Effector memory CD4-positive, alpha-beta T cell (primary cell): ENCODE results near the gene LMNA.

Experiments
- DNase-seq, 3 donors: peaks; one replicate each; pipeline ENCODE4 v3.0.0-alpha.2; 2020
- H3K27ac ChIP-seq: 2 replicates; pipeline ENCODE4 v1.7.0; 2013; ENCODE audit warnings: mild to moderate bottlenecking, low read length, moderate library complexity; ENCODE audit not compliant: insufficient read depth, poor library complexity, severe bottlenecking
- H3K27me3 ChIP-seq: replicated peaks from 2 replicates; pipeline ENCODE4 v1.7.0; 2013; ENCODE audit warnings: mild to moderate bottlenecking, low read length; ENCODE audit not compliant: insufficient read depth, control insufficient read depth, poor library complexity, severe bottlenecking
- H3K36me3 ChIP-seq: 2 replicates; pipeline ENCODE4 v1.7.0; 2013; ENCODE audit warnings: mild to moderate bottlenecking, low read length, moderate library complexity; ENCODE audit not compliant: control insufficient read depth, insufficient read depth
- H3K4me1 ChIP-seq: 2 replicates; pipeline ENCODE4 v1.7.0; 2013; ENCODE audit warnings: low read length, mild to moderate bottlenecking; ENCODE audit not compliant: control insufficient read depth, insufficient read depth, poor library complexity, severe bottlenecking
- H3K4me3 ChIP-seq: 2 replicates; pipeline ENCODE4 v1.7.0; 2013; ENCODE audit warnings: low read length, low read depth, mild to moderate bottlenecking; ENCODE audit not compliant: insufficient read depth, poor library complexity, severe bottlenecking
- H3K9me3 ChIP-seq: 2 replicates; pipeline ENCODE4 v1.7.0; 2013; ENCODE audit warnings: mild to moderate bottlenecking, low read length, moderate library complexity; ENCODE audit not compliant: control insufficient read depth

Gene LMNA

DNA sequence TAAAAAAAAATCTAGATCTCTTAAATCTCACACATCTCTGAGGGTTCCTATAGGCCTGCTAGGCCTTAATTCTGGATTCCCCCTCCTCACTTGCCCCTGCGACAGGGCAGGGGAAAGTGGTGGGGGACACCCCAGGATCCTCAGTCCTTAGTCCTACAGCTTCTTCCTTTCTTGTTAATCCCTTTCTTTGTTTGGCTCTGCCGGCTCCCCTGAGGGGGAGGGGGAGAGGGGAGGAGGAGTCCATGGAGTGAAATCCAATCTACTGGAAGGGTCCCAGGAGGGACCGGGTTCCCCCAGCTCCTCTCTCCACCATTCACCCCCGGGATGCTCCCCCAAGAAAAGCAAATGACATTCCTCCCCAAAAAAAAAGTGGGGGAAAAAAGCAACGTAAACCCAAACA is 40.8 kb upstream of the LMNA start:
- DNase-seq = no peak
- no peak overlapping the region for H3K4me3 ChIP-seq
- H3K36me3 ChIP-seq = no peaks in the 10 kb centered on the region
- H3K27ac ChIP-seq = no peak overlapping the region
- no peaks in the 10 kb centered on the region for H3K4me1 ChIP-seq
- no peaks in the 10 kb centered on the region for H3K27me3 ChIP-seq
- no peaks in the 10 kb centered on the region for H3K9me3 ChIP-seq

DNA sequence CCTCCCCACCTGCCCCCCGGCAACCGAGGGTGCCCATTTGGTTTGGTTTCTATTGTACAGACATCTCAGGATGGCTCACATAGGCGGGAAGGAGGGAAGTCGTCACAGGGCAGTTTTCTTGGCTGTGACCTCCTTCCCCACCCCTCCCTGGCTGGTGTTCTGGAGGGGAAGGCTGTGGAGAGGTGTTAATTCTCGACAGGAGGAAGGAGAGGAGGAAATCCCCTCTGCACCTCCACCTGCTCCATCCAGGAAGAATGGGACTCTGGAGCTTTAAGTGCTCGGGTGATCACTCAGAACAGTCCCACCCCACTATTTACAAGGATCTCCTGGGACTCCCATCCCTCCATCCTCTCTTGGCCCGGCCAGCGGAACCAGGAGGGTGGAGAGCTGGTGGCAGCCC is 39.9 kb upstream of the LMNA start:
- DNase-seq = no peak
- no peak overlapping the region for H3K4me3 ChIP-seq
- no peak overlapping the region for H3K27ac ChIP-seq
- no peaks in the 10 kb centered on the region for H3K9me3 ChIP-seq
- H3K4me1 ChIP-seq = no peaks in the 10 kb centered on the region
- H3K36me3 ChIP-seq = no peaks in the 10 kb centered on the region
- H3K27me3 ChIP-seq = no peaks in the 10 kb centered on the region

DNA sequence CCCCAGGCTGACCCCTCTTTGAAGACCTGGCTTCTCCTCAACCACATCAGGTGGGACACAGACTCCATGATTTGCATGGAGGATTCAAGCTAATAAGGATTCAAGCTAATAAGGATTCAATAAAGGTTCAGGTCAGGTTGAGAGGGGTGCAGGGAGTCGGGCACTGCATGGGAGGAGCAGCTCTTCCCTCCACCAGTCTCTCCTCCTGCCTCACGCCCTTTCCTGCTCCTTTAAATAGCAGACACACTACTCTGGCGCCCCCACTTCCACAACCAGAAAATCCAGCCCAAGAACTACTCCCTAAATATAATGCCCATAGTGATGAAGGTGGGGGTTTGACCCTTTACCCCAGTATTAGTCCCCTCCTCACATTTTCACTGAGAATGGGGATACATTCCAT is 39.3 kb upstream of the LMNA start:
- no peak overlapping the region for H3K27ac ChIP-seq
- no peaks in the 10 kb centered on the region for H3K9me3 ChIP-seq
- no peaks in the 10 kb centered on the region for H3K36me3 ChIP-seq
- no peaks in the 10 kb centered on the region for H3K4me1 ChIP-seq
- H3K4me3 ChIP-seq = no peak overlapping the region
- DNase-seq = no peak
- H3K27me3 ChIP-seq = no peaks in the 10 kb centered on the region

DNA sequence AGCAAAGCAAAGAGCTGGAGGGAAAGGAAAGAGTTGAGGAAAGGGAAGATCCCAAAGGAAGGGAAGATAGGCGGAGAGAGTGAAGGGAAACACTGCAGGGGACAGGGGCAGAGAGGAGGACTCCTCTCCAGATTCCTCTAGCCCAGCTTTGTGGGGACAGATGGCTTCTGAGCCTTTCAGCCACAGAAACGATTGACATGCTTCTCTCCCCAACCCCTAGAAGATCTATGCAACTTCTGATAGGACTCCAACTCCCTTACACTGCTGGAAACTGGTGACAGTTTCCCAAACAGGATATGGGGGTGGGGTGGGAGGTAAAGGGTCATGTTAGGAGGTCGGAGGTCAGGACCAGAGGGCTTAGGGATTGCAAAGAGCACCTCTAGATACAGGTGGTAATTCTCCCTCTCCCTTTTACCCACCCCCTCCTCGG is 38.7 kb upstream of the LMNA start:
- DNase-seq = no peak
- Histone ChIP-seq H3K27me3 (no peaks in the 10 kb centered on the region), H3K9me3 (no peaks in the 10 kb centered on the region), H3K27ac (no peak overlapping the region), H3K4me3 (no peak overlapping the region), H3K4me1 (no peaks in the 10 kb centered on the region), H3K36me3 (no peaks in the 10 kb centered on the region)

DNA sequence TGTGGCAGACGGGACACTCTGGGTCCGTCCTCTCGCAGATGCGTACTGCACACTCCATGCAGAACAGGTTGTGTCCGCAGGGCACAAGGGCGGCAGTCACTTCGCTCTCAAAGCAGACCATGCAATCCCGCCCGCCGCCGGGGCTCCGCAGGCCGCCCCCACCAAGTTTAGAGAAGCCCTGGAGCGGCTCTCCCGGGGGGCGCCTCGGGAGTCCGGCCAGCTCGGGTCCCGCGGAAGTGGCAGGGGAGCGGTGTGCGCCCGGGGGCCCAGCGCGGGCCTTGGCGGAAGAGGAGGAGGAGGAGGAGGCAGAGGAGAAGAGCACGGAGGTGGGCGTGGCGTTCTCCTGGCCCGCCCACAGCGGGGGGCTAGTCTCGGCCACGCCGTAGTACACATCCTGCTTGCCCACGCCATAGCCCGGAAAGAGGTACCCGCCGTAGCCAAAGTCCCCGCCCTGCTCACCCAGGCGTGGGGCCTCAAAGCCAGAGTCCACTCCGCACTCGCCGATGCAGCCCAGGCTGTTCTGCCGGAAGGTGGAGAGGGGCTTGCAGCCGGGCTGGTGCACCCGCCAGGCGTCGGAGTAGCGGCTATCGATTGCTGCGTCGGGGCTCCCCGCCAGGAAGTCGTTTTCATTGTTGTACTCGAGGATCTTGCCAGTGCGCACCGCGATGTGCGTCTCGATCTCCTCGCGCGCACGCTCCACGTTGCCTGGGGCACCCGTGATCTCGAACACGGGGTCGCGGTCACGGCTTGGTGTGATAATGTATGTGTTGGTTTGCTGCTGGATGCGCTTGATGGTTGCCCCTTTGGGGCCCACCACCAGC is 37.7 kb upstream of the LMNA start:
- H3K27ac ChIP-seq = no peak overlapping the region
- H3K4me3 ChIP-seq = no peak overlapping the region
- H3K4me1 ChIP-seq = peaks cover 2% of the 10 kb centered on the region
- no peaks in the 10 kb centered on the region for H3K36me3 ChIP-seq
- H3K9me3 ChIP-seq = no peaks in the 10 kb centered on the region
- no peaks in the 10 kb centered on the region for H3K27me3 ChIP-seq
- no peak for DNase-seq

DNA sequence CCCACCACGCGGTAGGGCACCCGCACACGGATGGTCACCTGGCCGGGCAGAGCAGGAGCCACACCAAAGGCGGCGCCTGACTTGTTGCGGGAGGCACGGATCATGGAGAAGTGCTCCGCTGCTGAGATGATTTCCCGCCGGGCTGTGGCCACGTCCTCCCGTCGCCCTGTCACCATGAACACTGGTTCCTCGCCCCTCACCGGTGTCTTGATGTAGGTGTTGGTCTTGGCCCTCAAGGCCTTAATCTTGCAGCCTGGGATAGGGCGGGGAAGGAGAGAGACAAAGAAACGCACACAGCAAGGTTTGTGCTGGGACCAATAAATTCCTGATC is 37.1 kb upstream of the LMNA start:
- no peak for DNase-seq
- Histone ChIP-seq H3K36me3 (no peaks in the 10 kb centered on the region), H3K4me3 (no peak overlapping the region), H3K9me3 (no peaks in the 10 kb centered on the region), H3K4me1 (peaks cover 4% of the 10 kb centered on the region), H3K27me3 (no peaks in the 10 kb centered on the region), H3K27ac (no peak overlapping the region)

DNA sequence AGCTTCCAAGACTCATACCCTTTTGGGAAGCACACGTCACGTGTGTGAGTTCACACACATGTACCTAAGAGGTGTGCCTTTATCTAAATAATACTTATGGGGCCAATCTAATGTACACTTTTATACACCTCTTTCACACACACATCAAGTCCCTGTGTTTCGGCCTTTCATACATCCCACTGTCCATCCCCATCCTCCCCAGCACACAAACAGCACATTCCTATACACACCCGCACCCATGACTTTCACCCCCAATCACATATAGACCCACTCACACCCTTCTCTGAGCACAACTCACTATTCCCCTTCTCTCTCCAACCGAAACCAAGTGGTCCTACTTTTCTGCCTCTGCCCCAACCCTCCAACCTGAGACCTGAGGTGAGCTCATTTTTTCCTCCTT is 35.8 kb upstream of the LMNA start:
- H3K9me3 ChIP-seq = no peaks in the 10 kb centered on the region
- H3K27me3 ChIP-seq = no peaks in the 10 kb centered on the region
- H3K4me1 ChIP-seq = peaks cover 11% of the 10 kb centered on the region
- no peak overlapping the region for H3K27ac ChIP-seq
- no peaks in the 10 kb centered on the region for H3K36me3 ChIP-seq
- H3K4me3 ChIP-seq = no peak overlapping the region
- DNase-seq = no peak

DNA sequence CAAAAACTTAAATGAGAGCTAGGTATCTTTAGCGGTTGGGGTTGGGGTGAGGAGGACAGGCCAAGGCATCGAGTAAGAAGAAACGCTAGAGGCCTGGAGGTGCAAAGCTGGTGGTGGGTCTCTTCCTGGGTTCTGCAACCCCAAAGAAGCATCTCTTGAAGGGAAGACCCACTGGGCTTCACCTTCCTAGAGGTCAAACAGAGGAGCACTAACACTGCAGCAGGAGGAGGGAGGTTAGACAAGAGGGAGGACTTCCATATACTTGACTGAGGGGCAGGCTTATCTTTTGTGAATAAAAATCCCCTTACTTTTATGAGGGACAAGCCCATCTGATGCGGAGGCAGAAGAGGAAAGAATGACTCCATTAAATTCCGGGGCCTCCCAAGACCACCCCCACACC is 34.7 kb upstream of the LMNA start:
- no peak overlapping the region for H3K27ac ChIP-seq
- no peak overlapping the region for H3K4me3 ChIP-seq
- H3K9me3 ChIP-seq = no peaks in the 10 kb centered on the region
- H3K27me3 ChIP-seq = peaks cover under 1% of the 10 kb centered on the region
- H3K36me3 ChIP-seq = no peaks in the 10 kb centered on the region
- DNase-seq = no peak
- H3K4me1 ChIP-seq = peaks cover 11% of the 10 kb centered on the region

DNA sequence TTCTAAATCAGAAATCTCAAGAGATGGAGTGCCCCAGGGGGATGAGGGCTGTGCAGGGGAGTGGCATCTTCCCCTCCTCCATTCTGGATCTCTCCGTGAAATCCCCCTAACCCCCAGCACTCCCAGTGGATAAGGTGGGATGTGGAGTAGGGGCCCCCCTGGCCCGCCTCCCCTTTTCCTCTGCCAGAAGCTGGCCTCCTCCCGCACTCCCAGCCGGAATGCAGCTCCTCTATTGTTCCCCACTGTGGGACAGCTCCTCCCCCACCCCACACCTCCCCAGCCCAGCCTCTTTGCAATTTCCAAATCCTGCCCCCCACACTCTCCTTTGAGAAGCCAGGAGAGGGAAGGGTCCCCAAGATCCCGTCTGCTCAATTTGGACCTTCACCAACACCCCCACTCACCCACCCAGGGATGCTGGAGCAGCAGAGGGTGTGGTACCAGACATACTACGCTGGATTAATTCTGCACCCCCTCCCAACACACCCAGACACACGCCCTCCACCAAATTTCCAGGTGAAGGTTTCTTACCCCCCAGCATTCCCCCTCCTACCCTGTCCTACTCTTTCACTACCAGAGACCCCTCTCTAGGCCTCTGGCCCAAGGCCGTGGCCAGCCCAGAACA is 34.2 kb upstream of the LMNA start:
- no peak for DNase-seq
- H3K27ac ChIP-seq = no peak overlapping the region
- H3K27me3 ChIP-seq = peaks cover 4% of the 10 kb centered on the region
- peaks cover 11% of the 10 kb centered on the region for H3K4me1 ChIP-seq
- no peaks in the 10 kb centered on the region for H3K36me3 ChIP-seq
- no peak overlapping the region for H3K4me3 ChIP-seq
- no peaks in the 10 kb centered on the region for H3K9me3 ChIP-seq

DNA sequence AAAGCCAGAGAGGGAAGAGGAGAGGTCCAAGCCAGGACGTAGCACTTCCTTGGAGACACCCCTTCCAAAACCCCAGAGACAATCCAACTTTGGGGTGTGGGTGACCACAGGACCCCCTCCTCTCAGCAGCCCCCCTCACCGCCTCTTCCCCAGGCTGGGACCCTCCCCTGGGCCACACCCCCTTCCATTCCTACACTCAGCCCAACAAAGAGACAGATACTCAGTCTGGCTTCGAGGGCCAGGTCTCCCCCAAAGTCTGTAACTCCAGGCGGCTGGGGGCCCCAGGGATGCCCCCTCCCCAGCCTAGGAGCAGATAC is 33.7 kb upstream of the LMNA start:
- DNase-seq = no peak
- peaks cover 11% of the 10 kb centered on the region for H3K4me1 ChIP-seq
- H3K27ac ChIP-seq = no peak overlapping the region
- H3K36me3 ChIP-seq = no peaks in the 10 kb centered on the region
- H3K9me3 ChIP-seq = no peaks in the 10 kb centered on the region
- no peak overlapping the region for H3K4me3 ChIP-seq
- peaks cover 4% of the 10 kb centered on the region for H3K27me3 ChIP-seq
